Right atrium auricular region (tissue), 2 donors: Measurements from ENCODE around the gene TMEM233. TPM values are rescaled to one million over a fixed set of nuclear protein-coding genes. Genes with fewer than 3 reads are reported as not detected.

Experiments used
- DNase-seq: peaks from one replicate; pipeline ENCODE4 v3.0.0-alpha.2; 2019; ENCODE audit warnings: low spot score
- H3K27ac ChIP-seq, 2 donors: fragments of 200-600 bp; sonication (generic); 1 replicate in 1 of 2; 2 replicates in 1 of 2; pipeline ENCODE4 v1.5.1; 2016 to 2019
- H3K27me3 ChIP-seq, 2 donors: fragments of 200-600 bp; sonication (generic); one replicate each; pipeline versions ENCODE4 v1.5.1 to v1.6.0; 2017 to 2019
- H3K36me3 ChIP-seq: fragments of 200-600 bp; sonication (generic); one replicate; pipeline ENCODE4 v1.5.1; 2016
- H3K4me1 ChIP-seq, 2 donors: fragments of 200-600 bp; sonication (generic); one replicate each; pipeline versions ENCODE4 v1.5.1 to v1.6.0; 2017 to 2019
- H3K4me3 ChIP-seq, 2 donors: fragments of 200-600 bp; sonication (generic); 1 replicate in 1 of 2; 2 replicates in 1 of 2; pipeline ENCODE4 v1.5.1; 2017 to 2019; ENCODE audit warnings: mild to moderate bottlenecking in 1 of 2, moderate library complexity in 1 of 2
- H3K9me3 ChIP-seq, 2 donors: fragments of 200-600 bp; sonication (generic); one replicate each; pipeline ENCODE4 v1.5.1; 2019
- CTCF ChIP-seq, 2 donors: fragments of 200-600 bp; sonication (generic); IDR thresholded peaks; one replicate each; pipeline ENCODE4 v1.5.1; 2019; ENCODE audit warnings: antibody characterized with exemption in 2 of 2
- total RNA-seq, 2 donors: library from RNA; depleted of rRNA; stranded (reverse); fragments of >200 nt; gene quantifications; one replicate each; pipeline ENCODE4 v1.1.0, GENCODE V29; 2016

Gene TMEM233
- total RNA-seq, 2 donors from 2014 or later = 0.11 to 0.28 TPM

GRCh38 chr12:119679490-119679889 is 85.9 kb downstream of the TMEM233 start:
- Histone ChIP-seq H3K27ac (no peak overlapping the region), H3K36me3 (peaks cover 75% of the 10 kb centered on the region)

GRCh38 chr12:119681111-119681510 is 87.5 kb downstream of the TMEM233 start:
- Histone ChIP-seq H3K9me3 (no peaks in the 10 kb centered on the region), H3K4me3 (no peak overlapping the region), H3K27me3 (no peaks in the 10 kb centered on the region), H3K4me1 (peaks cover 0 to 11% of the 10 kb centered on the region in 2 donors), H3K27ac (no peak overlapping the region), H3K36me3 (peaks cover 58% of the 10 kb centered on the region)
- TF ChIP-seq CTCF (IDR thresholded peaks at IDR 0.05) = no peak
- DNase-seq = no peak

More at GRCh38 chr12:119679490-119679889, 85.9 kb downstream of the TMEM233 start:
- TF ChIP-seq CTCF (IDR thresholded peaks at IDR 0.05) = no peak
- Histone ChIP-seq H3K9me3 (no peaks in the 10 kb centered on the region), H3K4me3 (no peak overlapping the region), H3K27me3 (no peaks in the 10 kb centered on the region), H3K4me1 (peaks cover 0 to 17% of the 10 kb centered on the region in 2 donors)
- no peak for DNase-seq

GRCh38 chr12:119681728-119682638 is 88.4 kb downstream of the TMEM233 start:
- H3K4me1 ChIP-seq = peaks cover 0 to 11% of the 10 kb centered on the region in 2 donors
- H3K27ac ChIP-seq = peak overlapping the region in 1 of 2 donors; percentile 18
- peaks cover 50% of the 10 kb centered on the region for H3K36me3 ChIP-seq

GRCh38 chr12:119682639-119683252 is 89.2 kb downstream of the TMEM233 start:
- H3K36me3 ChIP-seq = peaks cover 42% of the 10 kb centered on the region
- TF ChIP-seq CTCF (IDR thresholded peaks at IDR 0.05) = no peak
- H3K4me1 ChIP-seq = peaks cover 0 to 11% of the 10 kb centered on the region in 2 donors
- no peak for DNase-seq
- no peaks in the 10 kb centered on the region for H3K9me3 ChIP-seq
- no peaks in the 10 kb centered on the region for H3K27me3 ChIP-seq
- no peak overlapping the region for H3K4me3 ChIP-seq
- H3K27ac ChIP-seq = peak overlapping the region in 1 of 2 donors; percentile 18

More at GRCh38 chr12:119681728-119682638, 88.4 kb downstream of the TMEM233 start:
- no peaks in the 10 kb centered on the region for H3K27me3 ChIP-seq
- no peak for DNase-seq
- no peaks in the 10 kb centered on the region for H3K9me3 ChIP-seq
- no peak for TF ChIP-seq CTCF (IDR thresholded peaks at IDR 0.05)
- H3K4me3 ChIP-seq = no peak overlapping the region

- no peak for TF ChIP-seq CTCF (IDR thresholded peaks at IDR 0.05)
- Histone ChIP-seq H3K27ac (no peak overlapping the region), H3K9me3 (no peaks in the 10 kb centered on the region), H3K4me1 (peaks cover 0 to 11% of the 10 kb centered on the region in 2 donors), H3K4me3 (no peak overlapping the region), H3K36me3 (peaks cover 35% of the 10 kb centered on the region), H3K27me3 (no peaks in the 10 kb centered on the region)
- DNase-seq = no peak
These were observed 89.8 kb downstream of the TMEM233 start for GRCh38 chr12:119683413-119683812.
